Stomach (tissue), 9 donors: ENCODE measurements around the gene NR3C1. TPM values are rescaled to one million over a fixed set of nuclear protein-coding genes. Genes with fewer than 3 reads are reported as not detected.

Experiments
- DNase-seq, 2 donors: peaks; one replicate each; pipeline versions ENCODE4 v3.0.0 to v3.0.0-alpha.2; 2013 to 2019
- H3K27ac ChIP-seq, 5 donors: fragments of 200-600 bp in 4 of 5; sonication (generic) in 4 of 5; one replicate each; pipeline ENCODE4 v1.5.1; 2013 to 2019; ENCODE audit warnings: mild to moderate bottlenecking in 1 of 5, moderate library complexity in 1 of 5
- H3K27me3 ChIP-seq, 3 donors: fragments of 200-600 bp; sonication (generic); one replicate each; pipeline ENCODE4 v1.5.1; 2017 to 2019; ENCODE audit warnings: mixed run types in 1 of 3
- H3K36me3 ChIP-seq, 4 donors: fragments of 200-600 bp; sonication (generic); 1 replicate in 3 of 4; 2 replicates in 1 of 4; pipeline ENCODE4 v1.5.1; 2016 to 2019
- H3K4me1 ChIP-seq, 4 donors: fragments of 200-600 bp; sonication (generic); one replicate each; pipeline ENCODE4 v1.5.1; 2016 to 2019
- H3K4me3 ChIP-seq, 4 donors: fragments of 200-600 bp; sonication (generic) in 3 of 4; one replicate each; pipeline ENCODE4 v1.5.1; 2016 to 2019; ENCODE audit warnings: mild to moderate bottlenecking in 1 of 4
- H3K9me3 ChIP-seq, 4 donors: fragments of 200-600 bp; sonication (generic); one replicate each; pipeline ENCODE4 v1.5.1; 2016 to 2019
- EP300 ChIP-seq: sonication (generic); formaldehyde crosslinking; IDR thresholded peaks from one replicate; pipeline ENCODE4 v1.6.1; 2017; ENCODE audit warnings: antibody characterized with exemption
- POLR2A ChIP-seq, 4 donors: fragments of 450-650 bp; IDR thresholded peaks; one replicate each; pipeline ENCODE4 v1.6.1; 2016; ENCODE audit warnings: antibody characterized with exemption in 4 of 4, control low read depth in 2 of 4, mild to moderate bottlenecking in 1 of 4, moderate library complexity in 1 of 4
- POLR2AphosphoS5 ChIP-seq, 3 donors: sonication (generic); formaldehyde crosslinking; IDR thresholded peaks; one replicate each; pipeline ENCODE4 v1.6.1; 2016; ENCODE audit warnings: antibody characterized with exemption in 3 of 3
- WGBS, 5 donors: extraction: QIAGEN DNeasy Blood & Tissue Kit in 3 of 5; methylation state at CpG; one replicate each; pipeline versions ENCODE4 v1.1.5 to v1.1.7; 2013 to 2018; 5-methylcytosine and 5-hydroxymethylcytosine counted together
- intact Hi-C: fragments of 100-400 bp; cut with DNase I; formaldehyde crosslinking; loops from one replicate; pipeline ENCODE4 v1.15.1; 2023; ENCODE audit warnings: low total_unique reads
- polyA plus RNA-seq, 3 donors: library from polyadenylated mRNA; stranded (reverse); fragments of 200-250 nt; gene quantifications; one replicate each; pipeline ENCODE4 v1.2.3, GENCODE V29; 2013
- total RNA-seq, 5 donors: library from RNA; depleted of rRNA; stranded (reverse); fragments of >200 nt; gene quantifications; one replicate each; pipeline versions ENCODE4 v1.1.0 to v1.2.3, GENCODE V29; 2014 to 2016
- TF ChIP-seq, protein P1 (sequence below), 7 experiments: fragments of 450-650 bp in 4 of 7; fragments of 200-600 bp in 3 of 7; sonication (generic) in 3 of 7; IDR thresholded peaks; one replicate each; pipeline ENCODE4 v1.5.1; 2016 to 2019; ENCODE audit warnings: antibody characterized with exemption in 7 of 7, control low read depth in 2 of 7, mild to moderate bottlenecking in 1 of 7
- donor health status: healthy with polysubstance abuse.
- donor health status: Bipolar disorder and iron deficiency.
- donor health status: healthy.

The NR3C1 gene
- total and polyA plus RNA-seq, 8 donors, result 6.4 to 82.8 (median 15.8) TPM

DNA sequence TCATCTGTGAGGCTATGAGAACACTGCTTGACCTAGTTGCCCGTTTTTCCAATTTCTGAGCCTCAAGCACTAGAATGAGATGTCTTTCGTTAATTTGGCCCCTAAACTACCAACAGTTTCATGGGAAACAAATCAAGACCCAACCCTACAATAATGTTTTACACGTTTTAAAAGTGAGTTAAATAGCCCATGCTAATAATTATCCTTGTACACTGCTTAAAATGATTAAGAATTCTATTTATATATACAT, 2.3 kb upstream of the NR3C1 start:
- H3K36me3 ChIP-seq, result no peaks in the 10 kb centered on the region
- H3K4me3 ChIP-seq, result peak overlapping the region; percentile 68 to 92 (median 78)
- no peaks in the 10 kb centered on the region for H3K27me3 ChIP-seq
- no peak for DNase-seq
- H3K4me1 ChIP-seq, result peaks cover 3 to 13% (median 8%) of the 10 kb centered on the region in 4 donors
- intact Hi-C loops, result loop anchor here (10.0 kb wide), 1 partner anchor 391 kb away; no protein-coding TSS in a partner anchor
- TF ChIP-seq POLR2AphosphoS5 (IDR thresholded peaks at IDR 0.05) (no peak), POLR2A (IDR thresholded peaks at IDR 0.05) (no peak)
- no peaks in the 10 kb centered on the region for H3K9me3 ChIP-seq
- H3K27ac ChIP-seq, result peak overlapping the region; percentile 92 to 100 (median 99)
- 69 to 81% (median 78%) methylated on average over 3 of the region's 3 CpGs for WGBS, 5 donors

DNA sequence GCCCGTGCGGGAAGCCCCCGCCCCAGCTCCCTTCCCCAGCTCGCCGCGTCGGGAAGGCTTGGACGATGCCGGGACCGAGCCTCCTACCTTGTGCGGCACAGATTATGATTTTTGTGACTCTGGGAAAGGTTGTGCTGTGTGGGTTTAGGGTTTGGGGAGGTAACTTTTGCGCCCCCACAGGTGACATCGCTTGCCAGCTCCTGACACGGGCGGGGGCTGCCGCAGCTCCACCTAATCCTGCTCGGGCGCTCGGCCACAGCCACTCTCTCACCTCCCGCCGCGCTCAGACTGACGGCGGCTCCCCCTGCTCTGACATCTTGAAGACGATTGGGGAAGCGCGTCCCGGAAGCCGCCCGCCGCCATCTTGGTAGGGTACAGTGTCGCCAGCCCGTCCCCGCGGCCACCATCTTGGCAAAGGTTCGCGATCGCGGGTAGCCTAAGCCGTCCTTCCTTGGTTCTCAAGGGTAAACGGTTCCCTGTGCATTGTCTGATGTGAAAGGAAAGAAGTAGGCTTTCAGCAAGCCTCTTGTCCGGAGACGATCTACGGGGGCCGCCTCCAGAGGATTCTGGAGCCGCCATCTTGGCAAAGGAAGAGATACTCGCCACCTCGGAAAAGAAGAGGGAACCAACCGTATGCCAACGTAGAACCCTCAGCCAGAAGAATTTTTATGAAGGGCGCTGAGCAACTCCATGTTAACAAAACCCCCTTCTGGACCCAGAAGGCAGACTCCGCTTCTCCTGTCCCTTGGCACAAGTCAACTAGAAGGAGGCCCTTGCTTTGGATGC, 1.8 kb upstream of the NR3C1 start:
- Histone ChIP-seq H3K36me3 (peaks cover 0 to under 1% (median 0%) of the 10 kb centered on the region in 4 donors), H3K27me3 (no peaks in the 10 kb centered on the region), H3K27ac (peak overlapping the region; percentile 92 to 100 (median 99)), H3K4me1 (peaks cover 3 to 18% (median 13%) of the 10 kb centered on the region in 4 donors), H3K9me3 (no peaks in the 10 kb centered on the region), H3K4me3 (peak overlapping the region; percentile 68 to 92 (median 78))
- intact Hi-C loops, result loop anchor here (10.0 kb wide), 1 partner anchor 390 kb away; no protein-coding TSS in a partner anchor
- TF ChIP-seq POLR2AphosphoS5 (IDR thresholded peaks at IDR 0.05) (peak; percentile 11 to 76 (median 52)), EP300 (no peak)
- TF ChIP-seq, protein P1, sequence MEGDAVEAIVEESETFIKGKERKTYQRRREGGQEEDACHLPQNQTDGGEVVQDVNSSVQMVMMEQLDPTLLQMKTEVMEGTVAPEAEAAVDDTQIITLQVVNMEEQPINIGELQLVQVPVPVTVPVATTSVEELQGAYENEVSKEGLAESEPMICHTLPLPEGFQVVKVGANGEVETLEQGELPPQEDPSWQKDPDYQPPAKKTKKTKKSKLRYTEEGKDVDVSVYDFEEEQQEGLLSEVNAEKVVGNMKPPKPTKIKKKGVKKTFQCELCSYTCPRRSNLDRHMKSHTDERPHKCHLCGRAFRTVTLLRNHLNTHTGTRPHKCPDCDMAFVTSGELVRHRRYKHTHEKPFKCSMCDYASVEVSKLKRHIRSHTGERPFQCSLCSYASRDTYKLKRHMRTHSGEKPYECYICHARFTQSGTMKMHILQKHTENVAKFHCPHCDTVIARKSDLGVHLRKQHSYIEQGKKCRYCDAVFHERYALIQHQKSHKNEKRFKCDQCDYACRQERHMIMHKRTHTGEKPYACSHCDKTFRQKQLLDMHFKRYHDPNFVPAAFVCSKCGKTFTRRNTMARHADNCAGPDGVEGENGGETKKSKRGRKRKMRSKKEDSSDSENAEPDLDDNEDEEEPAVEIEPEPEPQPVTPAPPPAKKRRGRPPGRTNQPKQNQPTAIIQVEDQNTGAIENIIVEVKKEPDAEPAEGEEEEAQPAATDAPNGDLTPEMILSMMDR (IDR thresholded peaks at IDR 0.05), result peak in 1 of 7 experiments; percentile 20
- 2 to 7% (median 3%) methylated on average over 19 to 52 of the region's 52 CpGs for WGBS, 5 donors
- peak; percentile 84 to 96 for DNase-seq

DNA sequence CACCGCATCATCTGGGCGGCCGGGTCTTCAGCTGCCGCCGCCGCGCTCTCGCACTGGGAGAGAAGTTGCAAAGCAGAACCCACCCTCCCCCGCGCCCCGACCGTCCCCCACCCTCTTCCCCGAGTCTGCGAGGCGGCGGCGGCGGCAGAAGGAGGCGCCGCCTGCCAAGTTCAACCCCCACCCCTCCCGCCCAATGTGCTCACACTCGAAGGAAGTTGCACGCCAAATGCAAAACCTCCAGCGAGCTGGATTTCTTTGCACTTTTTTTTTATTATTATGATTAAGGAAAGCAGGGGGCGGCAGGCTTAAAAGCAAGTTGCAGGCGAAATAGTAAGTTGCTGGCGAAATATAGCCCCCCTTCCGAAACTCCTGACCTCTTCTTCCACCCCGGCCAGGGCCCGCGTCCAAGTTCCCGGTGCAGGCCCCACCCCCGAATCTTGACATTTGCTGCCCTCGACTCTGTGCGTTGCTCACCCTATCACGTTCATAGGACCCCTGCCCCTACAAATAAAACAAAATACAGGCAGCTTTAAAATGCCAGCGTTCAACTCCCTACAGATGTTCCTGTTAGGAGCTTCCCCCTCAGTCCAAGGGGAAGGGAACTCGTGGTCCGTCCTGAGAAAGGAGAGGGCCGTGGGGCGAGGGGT, 1.1 kb upstream of the NR3C1 start:
- DNase-seq, result peak; percentile 75 to 95
- WGBS, 5 donors, result 0 to 1% (median 0%) methylated on average over 23 to 41 of the region's 41 CpGs
- intact Hi-C loops, result loop anchor here (10.0 kb wide), 1 partner anchor 390 kb away; no protein-coding TSS in a partner anchor
- Histone ChIP-seq H3K27ac (peak overlapping the region; percentile 92 to 100 (median 99)), H3K4me1 (peaks cover 3 to 25% (median 20%) of the 10 kb centered on the region in 4 donors), H3K9me3 (no peaks in the 10 kb centered on the region), H3K4me3 (peak overlapping the region; percentile 68 to 92 (median 78)), H3K27me3 (no peaks in the 10 kb centered on the region), H3K36me3 (peaks cover 0 to 8% (median 0%) of the 10 kb centered on the region in 4 donors)
- TF ChIP-seq POLR2A (IDR thresholded peaks at IDR 0.05) (no peak), EP300 (no peak), POLR2AphosphoS5 (IDR thresholded peaks at IDR 0.05) (no peak)
- TF ChIP-seq, protein P1 (IDR thresholded peaks at IDR 0.05), result no peak

DNA sequence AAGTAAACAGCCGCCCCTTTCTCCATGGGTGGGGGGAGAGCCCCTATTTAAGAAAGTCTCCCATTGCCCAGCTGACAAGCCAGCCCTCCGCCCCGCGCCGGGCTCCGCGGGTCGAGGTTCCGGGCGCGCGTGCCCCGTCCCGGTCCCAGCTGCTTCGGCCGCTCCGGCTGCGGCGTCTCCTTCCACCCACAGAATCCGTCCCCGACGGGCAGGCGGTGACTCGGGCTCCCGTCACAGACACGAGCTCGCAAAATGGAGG, 223 bp downstream of the NR3C1 start:
- Histone ChIP-seq H3K4me3 (peak overlapping the region; percentile 68 to 92 (median 78)), H3K27me3 (no peaks in the 10 kb centered on the region), H3K4me1 (peaks cover 3 to 38% (median 28%) of the 10 kb centered on the region in 4 donors), H3K27ac (peak overlapping the region; percentile 92 to 100 (median 99)), H3K36me3 (peaks cover 0 to 9% (median 0%) of the 10 kb centered on the region in 4 donors), H3K9me3 (no peaks in the 10 kb centered on the region)
- WGBS, 5 donors, result 0 to 1% (median 0%) methylated on average over 19 to 27 of the region's 27 CpGs
- TF ChIP-seq EP300, result no peak
- no peak for TF ChIP-seq POLR2A (IDR thresholded peaks at IDR 0.05)
- TF ChIP-seq POLR2AphosphoS5 (IDR thresholded peaks at IDR 0.05), result peak in 1 of 3 donors; percentile 67
- TF ChIP-seq, protein P1 (IDR thresholded peaks at IDR 0.05), result peak in 1 of 7 experiments; percentile 2
- DNase-seq, result no peak
- intact Hi-C loops, result loop anchor here (10.0 kb wide), 1 partner anchor 388 kb away; no protein-coding TSS in a partner anchor
